ENCODE results near the gene SPAG6. TPM values are rescaled to one million over a fixed set of nuclear protein-coding genes. Genes with fewer than 3 reads are reported as not detected.
A peak's percentile ranks its signal among the peaks of the same experiment; 100 is the strongest.

SPAG6 gene
- total RNA-seq, 2 donors from 2014 or later, result not detected

DNA sequence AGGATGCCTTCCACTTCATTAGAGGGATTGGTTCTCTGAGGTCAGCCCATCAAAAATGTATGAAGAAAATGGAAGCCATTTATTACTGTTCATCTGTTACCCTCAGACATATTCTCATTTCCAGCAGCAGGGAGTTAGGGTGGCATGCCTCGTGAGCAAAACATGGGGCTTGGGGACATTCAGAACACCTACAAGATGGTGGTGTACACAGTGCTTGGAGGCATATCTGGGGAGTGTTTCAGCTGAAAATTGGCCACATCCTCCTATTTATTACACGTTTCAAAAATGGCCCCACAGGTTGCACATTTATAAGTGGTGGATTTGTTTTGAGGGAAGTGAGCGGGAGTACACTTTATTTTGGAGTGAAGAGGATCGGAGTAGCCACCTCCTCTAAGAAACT, 93.4 kb downstream of the SPAG6 start:
- Histone ChIP-seq H3K4me1 (ENCODE audit: control insufficient read depth in 1 of 2, low read depth in 2 of 2) (peaks cover 15 to 22% of the 10 kb centered on the region in 2 donors), H3K9me3 (no peaks in the 10 kb centered on the region), H3K27me3 (replicated peaks; ENCODE audit: insufficient read depth) (no peaks in the 10 kb centered on the region), H3K36me3 (no peaks in the 10 kb centered on the region), H3K4me3 (peak overlapping the region; percentile 77), H3K27ac (no peak overlapping the region)
- TF ChIP-seq, protein P1, sequence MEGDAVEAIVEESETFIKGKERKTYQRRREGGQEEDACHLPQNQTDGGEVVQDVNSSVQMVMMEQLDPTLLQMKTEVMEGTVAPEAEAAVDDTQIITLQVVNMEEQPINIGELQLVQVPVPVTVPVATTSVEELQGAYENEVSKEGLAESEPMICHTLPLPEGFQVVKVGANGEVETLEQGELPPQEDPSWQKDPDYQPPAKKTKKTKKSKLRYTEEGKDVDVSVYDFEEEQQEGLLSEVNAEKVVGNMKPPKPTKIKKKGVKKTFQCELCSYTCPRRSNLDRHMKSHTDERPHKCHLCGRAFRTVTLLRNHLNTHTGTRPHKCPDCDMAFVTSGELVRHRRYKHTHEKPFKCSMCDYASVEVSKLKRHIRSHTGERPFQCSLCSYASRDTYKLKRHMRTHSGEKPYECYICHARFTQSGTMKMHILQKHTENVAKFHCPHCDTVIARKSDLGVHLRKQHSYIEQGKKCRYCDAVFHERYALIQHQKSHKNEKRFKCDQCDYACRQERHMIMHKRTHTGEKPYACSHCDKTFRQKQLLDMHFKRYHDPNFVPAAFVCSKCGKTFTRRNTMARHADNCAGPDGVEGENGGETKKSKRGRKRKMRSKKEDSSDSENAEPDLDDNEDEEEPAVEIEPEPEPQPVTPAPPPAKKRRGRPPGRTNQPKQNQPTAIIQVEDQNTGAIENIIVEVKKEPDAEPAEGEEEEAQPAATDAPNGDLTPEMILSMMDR (IDR thresholded peaks at IDR 0.05), result no peak
- no peak for ATAC-seq (ENCODE audit: insufficient number of reproducible peaks, low FRiP score, low read depth)
- DNase-seq (ENCODE audit: low spot score), result no peak

DNA sequence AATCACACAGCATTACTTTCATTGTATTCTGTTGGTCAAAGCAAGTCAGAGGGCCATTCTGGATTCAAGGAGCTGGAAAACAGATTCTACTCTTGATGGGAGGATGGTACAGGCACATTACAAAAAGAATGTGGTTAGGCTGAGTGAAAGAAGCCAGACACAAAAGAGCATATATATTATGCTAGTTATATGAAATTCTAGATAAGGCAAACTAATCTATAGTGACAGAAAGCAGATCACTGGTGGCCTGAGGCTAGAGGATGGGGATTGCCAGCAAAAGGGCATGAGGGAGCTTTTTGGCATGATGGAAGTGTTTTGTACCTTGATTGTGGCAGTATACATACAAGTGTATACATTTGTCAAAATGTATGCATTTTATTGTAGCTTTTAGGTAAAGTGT, 96.8 kb downstream of the SPAG6 start:
- Histone ChIP-seq H3K27me3 (replicated peaks; ENCODE audit: insufficient read depth) (no peaks in the 10 kb centered on the region), H3K36me3 (no peaks in the 10 kb centered on the region), H3K4me3 (no peak overlapping the region), H3K27ac (no peak overlapping the region), H3K9me3 (no peaks in the 10 kb centered on the region), H3K4me1 (ENCODE audit: control insufficient read depth in 1 of 2, low read depth in 2 of 2) (peaks cover 8 to 22% of the 10 kb centered on the region in 2 donors)
- no peak for DNase-seq (ENCODE audit: low spot score)
- no peak for ATAC-seq (ENCODE audit: insufficient number of reproducible peaks, low FRiP score, low read depth)
- TF ChIP-seq, protein P1 (IDR thresholded peaks at IDR 0.05), result no peak

DNA sequence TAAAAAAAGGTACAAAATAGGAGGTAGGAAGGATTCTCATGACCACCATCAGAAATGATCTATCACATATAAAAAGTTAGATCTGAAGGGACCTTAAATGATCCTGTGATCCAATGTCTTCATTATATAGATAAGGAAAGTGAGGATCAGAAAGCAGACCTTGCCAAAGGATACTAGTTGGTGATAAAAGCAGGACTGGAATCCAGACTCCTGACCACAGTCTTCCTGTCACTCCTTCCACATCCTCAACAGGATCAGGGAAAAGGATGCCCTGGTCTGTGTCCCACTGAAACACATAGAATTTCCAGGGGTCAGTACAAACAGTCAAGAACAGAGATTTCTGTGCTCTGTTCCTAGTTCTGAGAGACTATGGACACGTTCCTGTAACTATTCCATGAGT, 97.2 kb downstream of the SPAG6 start:
- H3K4me3 ChIP-seq, result no peak overlapping the region
- no peak for ATAC-seq (ENCODE audit: insufficient number of reproducible peaks, low FRiP score, low read depth)
- TF ChIP-seq, protein P1 (IDR thresholded peaks at IDR 0.05), result no peak
- H3K36me3 ChIP-seq, result no peaks in the 10 kb centered on the region
- H3K9me3 ChIP-seq, result no peaks in the 10 kb centered on the region
- DNase-seq (ENCODE audit: low spot score), result no peak
- H3K27ac ChIP-seq, result no peak overlapping the region
- H3K4me1 ChIP-seq (ENCODE audit: control insufficient read depth in 1 of 2, low read depth in 2 of 2), result peaks cover 8 to 22% of the 10 kb centered on the region in 2 donors
- no peaks in the 10 kb centered on the region for H3K27me3 ChIP-seq (replicated peaks; ENCODE audit: insufficient read depth)

DNA sequence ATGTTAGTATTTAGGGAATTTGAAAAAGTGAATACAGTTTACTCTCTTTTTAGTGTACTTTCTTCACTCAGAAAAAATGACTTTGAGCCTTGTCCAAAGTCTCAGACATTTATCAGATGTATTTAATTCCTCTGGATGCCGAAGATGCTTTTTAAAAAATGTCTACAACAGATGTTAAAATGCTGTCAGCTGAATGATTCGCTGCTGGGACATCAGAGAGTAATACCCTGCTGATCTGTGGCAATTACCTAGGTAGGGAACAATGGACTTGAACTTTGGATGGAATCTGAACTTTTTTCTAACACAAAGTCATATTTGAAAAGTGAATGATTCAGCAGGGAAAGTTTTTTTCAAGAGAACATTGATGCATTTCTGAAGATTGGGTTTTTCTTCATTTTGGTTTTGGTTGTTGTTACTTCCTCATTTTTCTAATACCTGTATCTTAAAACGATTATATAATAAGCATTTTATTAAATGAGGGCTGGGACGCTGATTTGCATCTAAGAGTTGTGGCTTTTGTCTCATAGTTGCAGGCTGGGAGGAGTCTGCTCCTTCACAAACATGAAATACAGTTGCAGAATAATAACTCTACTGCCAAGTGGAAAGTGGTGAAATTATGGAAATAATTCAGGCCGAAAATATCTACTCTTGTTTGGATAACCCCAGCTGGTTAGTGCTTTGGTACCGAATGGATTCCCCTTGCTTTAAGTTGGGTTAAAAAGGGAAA, 98.0 kb downstream of the SPAG6 start:
- DNase-seq (ENCODE audit: low spot score), result no peak
- no peaks in the 10 kb centered on the region for H3K9me3 ChIP-seq
- no peaks in the 10 kb centered on the region for H3K36me3 ChIP-seq
- no peak overlapping the region for H3K4me3 ChIP-seq
- no peak overlapping the region for H3K27ac ChIP-seq
- H3K4me1 ChIP-seq (ENCODE audit: control insufficient read depth in 1 of 2, low read depth in 2 of 2), result peaks cover 5 to 14% of the 10 kb centered on the region in 2 donors
- no peak for ATAC-seq (ENCODE audit: insufficient number of reproducible peaks, low FRiP score, low read depth)
- TF ChIP-seq, protein P1 (IDR thresholded peaks at IDR 0.05), result no peak
- no peaks in the 10 kb centered on the region for H3K27me3 ChIP-seq (replicated peaks; ENCODE audit: insufficient read depth)

DNA sequence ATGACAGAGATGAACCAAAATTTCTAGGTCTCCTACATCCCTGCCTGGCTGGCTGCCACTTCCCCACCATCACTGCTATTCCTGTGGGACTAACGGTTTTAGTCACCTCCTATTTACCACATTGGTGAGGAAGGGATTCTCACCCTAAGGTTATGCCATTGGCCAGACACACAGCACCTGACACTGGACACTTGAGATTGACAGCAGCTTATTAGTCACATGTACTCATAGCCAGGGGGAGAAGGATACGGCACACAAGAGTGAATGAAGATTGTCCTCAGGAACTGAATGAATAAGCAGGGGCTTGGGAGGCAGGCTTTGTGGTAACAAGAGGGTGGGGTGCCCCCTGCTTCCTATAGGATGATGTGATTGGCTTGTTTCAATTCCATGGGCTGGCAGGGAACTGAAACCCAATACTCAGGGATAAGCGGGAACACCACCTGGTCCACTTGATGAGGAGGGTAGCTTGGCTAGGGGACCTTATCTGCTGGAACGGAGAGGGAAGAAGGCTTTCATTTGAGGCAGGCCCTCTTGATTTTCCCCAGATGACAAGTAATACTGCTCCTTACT, 99.0 kb downstream of the SPAG6 start:
- TF ChIP-seq, protein P1 (IDR thresholded peaks at IDR 0.05), result no peak
- H3K36me3 ChIP-seq, result no peaks in the 10 kb centered on the region
- no peaks in the 10 kb centered on the region for H3K9me3 ChIP-seq
- no peak overlapping the region for H3K4me3 ChIP-seq
- DNase-seq (ENCODE audit: low spot score) (no peak), ATAC-seq (ENCODE audit: insufficient number of reproducible peaks, low FRiP score, low read depth) (no peak)
- no peak overlapping the region for H3K27ac ChIP-seq
- H3K27me3 ChIP-seq (replicated peaks; ENCODE audit: insufficient read depth), result no peaks in the 10 kb centered on the region
- H3K4me1 ChIP-seq (ENCODE audit: control insufficient read depth in 1 of 2, low read depth in 2 of 2), result peaks cover 0 to 7% of the 10 kb centered on the region in 2 donors
